ENCODE results near the gene GAS7. TPM values are rescaled to one million over a fixed set of nuclear protein-coding genes. Genes with fewer than 3 reads are reported as not detected.
A peak's percentile ranks its signal among the peaks of the same experiment; 100 is the strongest.

Gene GAS7
- total and polyA plus RNA-seq, 7 donors, result 6.5 to 67.6 (median 35.1) TPM

DNA sequence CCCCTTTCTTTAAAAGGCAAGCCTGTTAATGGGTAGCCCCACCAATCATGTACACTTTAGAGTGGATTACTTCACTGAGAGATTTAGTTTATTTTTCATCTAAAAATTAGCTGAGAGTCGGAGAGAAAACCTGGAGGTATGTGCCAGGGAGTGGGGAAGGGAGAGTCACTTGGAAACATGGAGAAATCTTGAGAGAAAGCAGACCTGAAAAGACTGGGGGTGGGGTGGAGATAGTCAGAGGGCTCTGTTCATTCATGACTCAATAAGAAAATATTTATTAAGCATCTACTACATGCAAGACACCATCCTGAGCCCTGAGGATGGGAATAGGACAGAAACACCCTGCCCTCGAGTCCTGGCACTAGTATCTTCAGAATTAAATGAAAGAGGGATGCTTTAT is 265.9 kb downstream of the GAS7 start:
- H3K4me3 ChIP-seq, result no peak overlapping the region
- no peaks in the 10 kb centered on the region for H3K9me3 ChIP-seq
- no peaks in the 10 kb centered on the region for H3K27me3 ChIP-seq
- no peak overlapping the region for H3K27ac ChIP-seq
- WGBS, 2 donors, result 60 to 73% methylated on average over 2 of the region's 2 CpGs
- no peaks in the 10 kb centered on the region for H3K36me3 ChIP-seq
- peaks cover 0 to 9% (median 8%) of the 10 kb centered on the region in 4 donors for H3K4me1 ChIP-seq
- intact Hi-C loops (cut with DNase I), result no loop called here
- DNase-seq, result no peak
- no peak for TF ChIP-seq EP300 (IDR thresholded peaks at IDR 0.05)
- TF ChIP-seq, protein P1, sequence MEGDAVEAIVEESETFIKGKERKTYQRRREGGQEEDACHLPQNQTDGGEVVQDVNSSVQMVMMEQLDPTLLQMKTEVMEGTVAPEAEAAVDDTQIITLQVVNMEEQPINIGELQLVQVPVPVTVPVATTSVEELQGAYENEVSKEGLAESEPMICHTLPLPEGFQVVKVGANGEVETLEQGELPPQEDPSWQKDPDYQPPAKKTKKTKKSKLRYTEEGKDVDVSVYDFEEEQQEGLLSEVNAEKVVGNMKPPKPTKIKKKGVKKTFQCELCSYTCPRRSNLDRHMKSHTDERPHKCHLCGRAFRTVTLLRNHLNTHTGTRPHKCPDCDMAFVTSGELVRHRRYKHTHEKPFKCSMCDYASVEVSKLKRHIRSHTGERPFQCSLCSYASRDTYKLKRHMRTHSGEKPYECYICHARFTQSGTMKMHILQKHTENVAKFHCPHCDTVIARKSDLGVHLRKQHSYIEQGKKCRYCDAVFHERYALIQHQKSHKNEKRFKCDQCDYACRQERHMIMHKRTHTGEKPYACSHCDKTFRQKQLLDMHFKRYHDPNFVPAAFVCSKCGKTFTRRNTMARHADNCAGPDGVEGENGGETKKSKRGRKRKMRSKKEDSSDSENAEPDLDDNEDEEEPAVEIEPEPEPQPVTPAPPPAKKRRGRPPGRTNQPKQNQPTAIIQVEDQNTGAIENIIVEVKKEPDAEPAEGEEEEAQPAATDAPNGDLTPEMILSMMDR (IDR thresholded peaks at IDR 0.05), result no peak
- peak in 1 of 4 donors; percentile 11 for TF ChIP-seq POLR2AphosphoS5 (IDR thresholded peaks at IDR 0.05)
- TF ChIP-seq POLR2A (IDR thresholded peaks at IDR 0.05), result no peak

DNA sequence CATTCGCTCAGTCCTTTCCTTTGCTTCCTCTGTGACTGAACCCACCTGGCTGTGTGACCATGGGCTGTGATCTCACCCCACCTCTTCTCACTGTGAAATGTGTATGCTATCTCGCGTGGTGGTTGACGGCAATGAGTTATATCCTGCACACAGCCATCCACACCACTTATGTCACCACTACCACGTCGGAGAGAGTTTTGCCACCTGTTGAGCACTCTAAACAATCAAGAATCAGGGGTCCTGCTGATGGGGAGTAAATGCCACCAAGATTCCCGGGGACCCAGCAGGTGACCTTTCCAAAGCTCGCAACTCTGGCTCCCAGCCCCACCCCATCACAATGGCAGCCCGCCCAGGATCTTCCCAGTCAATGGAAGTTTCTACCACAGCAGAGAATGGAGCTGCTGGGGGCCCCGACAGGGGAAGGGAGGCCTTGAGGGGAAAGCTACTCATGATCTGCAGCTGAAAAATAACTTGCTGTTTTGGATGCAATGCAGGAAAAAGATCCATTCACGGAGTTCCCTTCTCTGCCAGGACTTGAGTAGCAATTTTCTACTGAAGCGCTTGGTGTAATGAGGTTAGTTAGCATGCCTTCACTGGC is 267.2 kb downstream of the GAS7 start:
- Histone ChIP-seq H3K27me3 (no peaks in the 10 kb centered on the region), H3K36me3 (no peaks in the 10 kb centered on the region), H3K4me3 (no peak overlapping the region), H3K27ac (peak overlapping the region in 1 of 4 donors; percentile 4), H3K9me3 (no peaks in the 10 kb centered on the region), H3K4me1 (no peaks in the 10 kb centered on the region)
- DNase-seq, result no peak
- intact Hi-C loops (cut with DNase I), result no loop called here
- 80 to 85% methylated on average over 12 of the region's 12 CpGs for WGBS, 2 donors
- TF ChIP-seq EP300 (IDR thresholded peaks at IDR 0.05) (no peak), POLR2AphosphoS5 (IDR thresholded peaks at IDR 0.05) (no peak), POLR2A (IDR thresholded peaks at IDR 0.05) (no peak)
- TF ChIP-seq, protein P1 (IDR thresholded peaks at IDR 0.05), result no peak

DNA sequence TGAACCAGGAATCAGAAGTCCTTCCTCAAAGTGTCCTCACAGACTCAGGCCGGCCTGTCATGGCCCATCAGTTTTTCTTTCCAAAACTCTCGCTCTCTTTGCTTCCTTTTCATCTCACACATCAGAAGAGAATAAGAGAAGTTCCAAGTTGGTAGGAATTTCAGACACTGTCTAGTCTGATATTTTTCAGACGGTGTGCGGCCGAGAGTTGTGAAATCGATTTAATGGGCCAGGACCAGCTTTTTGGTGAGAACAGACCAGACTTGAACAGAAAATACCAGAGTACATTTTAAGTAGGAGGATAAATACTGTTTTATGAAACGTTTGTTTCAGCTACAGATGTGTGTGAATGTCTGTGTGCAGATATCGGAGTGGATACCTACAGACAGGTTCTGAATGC is 268.5 kb downstream of the GAS7 start:
- Histone ChIP-seq H3K27me3 (no peaks in the 10 kb centered on the region), H3K36me3 (no peaks in the 10 kb centered on the region), H3K27ac (peak overlapping the region in 2 of 4 donors; percentile 11 to 34), H3K4me3 (no peak overlapping the region), H3K9me3 (no peaks in the 10 kb centered on the region), H3K4me1 (no peaks in the 10 kb centered on the region)
- no peak for DNase-seq
- 84 to 89% methylated on average over 8 of the region's 8 CpGs for WGBS, 2 donors
- intact Hi-C loops (cut with DNase I), result no loop called here
- TF ChIP-seq POLR2A (IDR thresholded peaks at IDR 0.05) (no peak), POLR2AphosphoS5 (IDR thresholded peaks at IDR 0.05) (peak in 1 of 4 donors; percentile 32), EP300 (IDR thresholded peaks at IDR 0.05) (no peak)
- TF ChIP-seq, protein P1 (IDR thresholded peaks at IDR 0.05), result no peak

DNA sequence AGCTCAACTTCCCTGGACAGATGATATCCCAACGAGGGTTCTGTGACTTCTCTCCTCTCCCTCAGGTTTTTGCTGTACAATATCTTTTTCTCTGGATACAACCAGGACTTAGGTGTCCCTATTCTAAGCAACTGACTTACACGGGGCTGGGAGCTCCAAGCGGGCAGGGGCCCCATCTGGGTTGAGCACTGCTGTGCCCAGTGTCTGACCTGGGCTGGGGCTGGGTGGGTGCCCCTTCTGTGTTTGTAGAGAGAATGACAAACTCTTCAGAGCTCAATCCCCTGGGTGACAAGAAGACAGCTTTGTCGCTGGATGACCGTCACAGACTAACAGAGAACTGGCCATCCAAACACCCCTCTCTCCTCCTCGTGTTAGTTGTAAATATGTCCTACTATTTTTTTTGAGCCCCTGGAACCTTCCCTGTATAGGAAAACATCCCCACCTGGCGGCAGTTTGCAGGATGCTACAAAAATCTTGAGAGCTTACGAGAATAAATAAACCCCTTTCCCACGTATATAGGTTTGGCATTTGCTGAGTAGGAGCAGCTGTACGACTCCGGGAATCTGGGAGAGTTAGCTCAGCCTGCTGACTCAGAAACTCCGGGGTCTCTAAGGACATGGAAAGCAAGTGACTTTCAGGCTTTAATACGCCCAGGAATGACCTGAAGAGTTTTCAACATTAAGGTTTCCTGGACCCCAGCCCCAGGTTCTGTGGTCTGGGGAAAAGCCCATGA is 269.6 kb downstream of the GAS7 start:
- H3K27me3 ChIP-seq, result no peaks in the 10 kb centered on the region
- peak overlapping the region in 2 of 4 donors; percentile 49 to 51 for H3K27ac ChIP-seq
- no peak for DNase-seq

More for the DNA sequence above, 269.6 kb downstream of the GAS7 start:
- Histone ChIP-seq H3K9me3 (no peaks in the 10 kb centered on the region), H3K36me3 (no peaks in the 10 kb centered on the region), H3K4me1 (no peaks in the 10 kb centered on the region), H3K4me3 (no peak overlapping the region)
- intact Hi-C loops (cut with DNase I), result no loop called here
- 33 to 58% methylated on average over 13 of the region's 13 CpGs for WGBS, 2 donors
- peak in 1 of 4 donors; percentile 34 for TF ChIP-seq POLR2AphosphoS5 (IDR thresholded peaks at IDR 0.05)
- no peak for TF ChIP-seq POLR2A (IDR thresholded peaks at IDR 0.05)
- TF ChIP-seq, protein P1 (IDR thresholded peaks at IDR 0.05), result peak in 2 of 4 experiments; percentile 36 to 46
